Left ventricle myocardium superior (tissue), 1 donor: Measurements from ENCODE around the gene RSAD2. TPM values are rescaled to one million over a fixed set of nuclear protein-coding genes. Genes with fewer than 3 reads are reported as not detected.

Source experiments
- ATAC-seq: fragments of 200-7000 bp; cut with Tn5 transposase; one replicate; pipeline ENCODE4 v1.9.1; 2020; ENCODE audit warnings: mild to moderate bottlenecking, moderate library complexity
- DNase-seq: peaks from one replicate; pipeline ENCODE4 v3.0.0-alpha.2; 2020
- intact Hi-C: fragments of 100-400 bp; cut with micrococcal nuclease; formaldehyde crosslinking; loops from one replicate; pipeline ENCODE4 v1.11.0; 2022
- total RNA-seq: library from RNA; stranded (reverse); fragmentation: NEBNext Ultra II Directional; extraction: Animal tissue kit (Norgen Biotek cat#: 25700); gene quantifications from one replicate; pipeline ENCODE4 v1.2.1, GENCODE V29; 2021
- donor health status: DM: no; HTN: yes; CAD: no; lungs with severe emphysema.

Gene RSAD2
- total RNA-seq, 1 donor from 2014 or later = 4.8 TPM

DNA sequence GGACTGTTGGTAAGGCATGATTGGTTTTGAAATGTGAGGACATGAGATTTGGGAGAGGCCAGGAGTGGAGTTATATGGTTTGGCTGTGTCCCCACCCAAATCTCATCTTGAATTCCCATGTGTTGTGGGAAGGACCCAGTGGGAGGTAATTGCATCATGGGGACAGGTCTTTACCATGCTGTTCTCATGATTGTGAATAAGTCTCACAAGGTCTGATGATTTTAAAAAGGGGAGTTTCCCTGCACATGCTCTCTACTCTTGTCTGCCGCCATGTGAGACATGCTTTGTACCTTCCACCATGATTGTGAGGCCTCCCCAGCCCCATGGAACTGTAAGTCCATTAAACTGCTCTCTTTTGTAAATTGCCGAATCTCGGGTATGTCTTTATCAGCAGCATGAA lies 17.3 kb upstream of the RSAD2 start:
- no peak for ATAC-seq
- intact Hi-C loops = no loop called here

GRCh38 chr2:6863792-6864191 lies 13.8 kb upstream of the RSAD2 start:
- intact Hi-C loops = no loop called here
- ATAC-seq (peak; percentile 67), DNase-seq (peak; percentile 45)

More for the DNA sequence above, 17.3 kb upstream of the RSAD2 start:
- no peak for DNase-seq

- intact Hi-C loops = no loop called here
- DNase-seq (no peak), ATAC-seq (no peak)
These were observed 13.3 kb upstream of the RSAD2 start for GRCh38 chr2:6864231-6864754.

- intact Hi-C loops = no loop called here
- no peak for ATAC-seq
- peak; percentile 58 for DNase-seq
These were observed 12.6 kb upstream of the RSAD2 start for GRCh38 chr2:6864923-6865345.

DNA sequence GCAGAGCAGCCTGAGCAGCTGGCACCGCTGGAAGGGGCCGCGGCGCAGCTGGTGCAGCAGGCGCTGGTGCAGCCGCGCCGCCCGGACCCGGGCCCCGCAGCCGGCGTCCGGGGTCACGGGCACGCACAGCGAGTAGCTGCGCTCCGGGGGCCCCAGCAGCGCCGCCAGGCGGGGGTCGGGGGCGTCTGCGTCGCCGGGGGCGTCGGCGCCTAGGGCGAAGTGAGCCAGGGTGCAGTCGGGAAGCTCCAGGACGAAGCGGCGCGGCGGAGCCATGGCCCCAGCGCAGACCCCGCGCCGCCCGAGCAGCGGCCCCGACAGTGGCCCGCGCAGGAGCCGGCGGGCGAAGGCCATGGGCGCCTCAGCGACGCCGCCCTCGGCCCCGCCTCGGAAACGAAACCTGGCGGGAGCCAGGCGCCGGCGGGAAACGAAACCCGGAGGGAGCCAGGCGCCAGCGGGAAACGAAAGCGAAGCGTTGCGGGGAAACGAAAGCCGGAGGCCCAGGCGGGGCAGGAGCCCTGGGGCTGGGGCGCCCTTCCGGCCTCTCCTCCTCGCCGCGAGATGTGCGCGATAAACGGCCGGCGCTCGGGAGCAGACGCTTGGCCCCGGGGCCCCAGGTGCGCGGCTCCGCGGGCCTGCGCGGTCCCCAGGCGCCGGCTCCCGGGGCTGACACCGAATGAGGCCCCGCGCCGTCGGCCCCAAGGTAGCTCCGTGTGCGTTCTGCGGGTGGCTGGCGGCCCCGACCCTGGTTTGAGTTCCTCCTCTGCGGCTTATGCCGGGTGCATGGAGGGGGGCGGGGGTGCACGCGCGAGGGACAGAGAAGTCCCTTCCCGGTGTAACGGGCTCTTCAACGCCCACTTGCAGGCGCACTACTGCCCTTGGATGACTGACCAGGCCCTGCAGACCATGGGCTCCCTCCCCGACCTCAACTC lies 12.0 kb upstream of the RSAD2 start, which contains the start of gene CMPK2:
Gene CMPK2, minus strand, starts transcription at position 562 of the 929 bp plus-strand sequence. Its CDS starts 211 bp downstream, at position 351.
- DNase-seq (peak; percentile 84), ATAC-seq (peak; percentile 83)
- intact Hi-C loops = no loop called here

GRCh38 chr2:6866275-6866671 lies 11.3 kb upstream of the RSAD2 start:
- intact Hi-C loops = no loop called here
- ATAC-seq (peak; percentile 46), DNase-seq (no peak)

DNA sequence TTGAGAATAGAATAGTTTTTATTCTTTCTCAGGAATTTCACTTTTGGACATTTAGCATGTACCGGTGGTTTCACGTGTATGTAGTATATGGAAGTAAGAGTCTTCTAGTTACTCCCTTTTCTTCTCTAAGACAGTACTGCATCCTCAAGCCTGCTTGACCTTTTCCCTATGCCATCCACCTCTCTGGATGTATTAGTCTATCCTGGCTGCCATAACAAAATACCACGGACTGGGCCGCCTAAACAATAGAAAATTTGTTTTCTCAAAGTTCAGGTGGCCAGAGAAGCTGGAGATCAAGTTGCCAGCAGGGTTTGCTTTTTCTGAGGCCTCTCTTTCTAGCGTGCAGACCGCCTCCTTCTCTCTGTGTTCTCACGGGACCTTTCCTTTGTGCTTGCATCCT lies 10.6 kb upstream of the RSAD2 start:
- DNase-seq (no peak), ATAC-seq (no peak)
- intact Hi-C loops = no loop called here

DNA sequence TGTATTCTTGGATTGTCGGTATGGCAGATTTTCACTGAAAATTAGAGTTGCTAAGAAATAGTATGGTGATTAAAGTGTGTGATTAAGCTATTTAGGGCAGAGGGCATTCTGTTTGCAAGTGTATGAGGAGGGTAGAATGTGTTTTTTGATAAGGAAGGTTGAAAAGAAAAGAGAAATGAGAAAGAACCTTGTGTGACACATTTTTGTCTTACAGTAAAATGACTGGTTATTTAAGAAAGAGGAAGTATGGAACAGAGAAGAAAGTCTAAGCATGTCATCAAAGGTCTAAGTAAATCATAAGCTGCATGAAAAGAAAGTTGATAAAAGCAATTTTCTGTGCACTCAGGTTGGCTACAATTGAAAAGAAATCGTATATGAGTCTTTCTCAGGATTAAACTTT lies 5.2 kb upstream of the RSAD2 start:
- intact Hi-C loops = no loop called here
- DNase-seq = no peak
- no peak for ATAC-seq

GRCh38 chr2:6874032-6874431 lies 3.5 kb upstream of the RSAD2 start:
- ATAC-seq (no peak), DNase-seq (no peak)
- intact Hi-C loops = no loop called here

- intact Hi-C loops = no loop called here
- no peak for ATAC-seq
- no peak for DNase-seq
These were observed 1.3 kb upstream of the RSAD2 start for GRCh38 chr2:6876309-6876708.

- ATAC-seq (no peak), DNase-seq (no peak)
- intact Hi-C loops = no loop called here
These were observed 972 bp downstream of the RSAD2 start for GRCh38 chr2:6878549-6878948.

- no peak for ATAC-seq
- intact Hi-C loops = no loop called here
- no peak for DNase-seq
These were observed 1.4 kb downstream of the RSAD2 start for GRCh38 chr2:6879011-6879410.

DNA sequence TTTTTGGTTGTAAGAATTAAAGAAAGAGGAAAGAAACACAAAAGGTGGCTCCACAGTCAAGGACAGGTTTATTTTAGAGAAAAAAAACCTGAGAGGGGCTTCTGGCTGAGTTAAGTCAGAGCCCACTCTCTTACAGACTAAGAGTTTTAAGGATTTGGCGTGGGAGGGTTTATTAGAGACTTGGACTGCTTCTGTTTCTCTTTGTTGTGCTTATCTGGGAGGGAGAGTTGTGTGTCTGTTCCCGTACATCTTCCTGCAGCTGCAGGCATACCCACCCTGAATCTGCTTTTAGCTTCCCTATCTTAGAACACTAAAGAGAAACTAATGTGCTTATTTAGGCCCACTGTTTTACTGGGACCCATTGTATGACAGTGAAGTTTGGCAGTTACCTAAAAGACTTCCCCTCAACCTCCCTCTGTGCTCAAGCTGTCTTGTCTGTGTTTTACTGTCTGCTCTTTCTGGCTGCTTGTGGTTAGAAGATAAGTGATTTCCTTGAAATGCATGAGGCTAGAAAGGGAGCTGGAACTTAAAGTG lies 2.7 kb downstream of the RSAD2 start:
- intact Hi-C loops = no loop called here
- ATAC-seq (no peak), DNase-seq (no peak)

- intact Hi-C loops = no loop called here
- DNase-seq (no peak), ATAC-seq (no peak)
These were observed 3.5 kb downstream of the RSAD2 start for GRCh38 chr2:6881046-6881445.

GRCh38 chr2:6881516-6881915 lies 3.9 kb downstream of the RSAD2 start:
- DNase-seq (no peak), ATAC-seq (no peak)
- intact Hi-C loops = no loop called here

GRCh38 chr2:6883448-6884122 lies 6.0 kb downstream of the RSAD2 start:
- ATAC-seq (peak; percentile 69), DNase-seq (peak; percentile 31)
- intact Hi-C loops = no loop called here

- DNase-seq = no peak
- intact Hi-C loops = no loop called here
- no peak for ATAC-seq
These were observed 8.0 kb downstream of the RSAD2 start for GRCh38 chr2:6885551-6885950.

GRCh38 chr2:6885968-6886367 lies 8.4 kb downstream of the RSAD2 start:
- intact Hi-C loops = no loop called here
- DNase-seq (no peak), ATAC-seq (no peak)

DNA sequence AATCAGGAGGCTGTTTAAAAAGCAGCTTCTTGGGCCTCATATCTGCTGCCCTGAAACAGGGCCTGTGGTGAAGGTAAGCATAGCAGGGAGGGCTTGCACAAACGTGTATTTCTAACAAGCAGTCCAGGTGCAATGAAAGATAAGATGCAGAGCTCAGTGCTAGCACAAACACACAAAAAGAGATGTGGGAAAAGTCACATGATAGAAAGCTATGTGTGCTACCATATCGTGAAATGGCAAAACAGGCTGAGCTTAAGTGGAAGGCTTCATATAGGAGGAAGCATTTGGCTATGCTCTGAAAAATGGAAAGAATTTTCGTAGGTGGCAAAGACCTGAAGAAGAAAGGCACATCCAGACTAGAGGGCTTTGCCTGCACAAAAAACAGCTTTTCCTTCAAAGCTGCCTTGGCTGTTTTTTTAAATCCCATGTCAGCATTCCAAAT lies 10.2 kb downstream of the RSAD2 start:
- no peak for ATAC-seq
- intact Hi-C loops = no loop called here
- no peak for DNase-seq

DNA sequence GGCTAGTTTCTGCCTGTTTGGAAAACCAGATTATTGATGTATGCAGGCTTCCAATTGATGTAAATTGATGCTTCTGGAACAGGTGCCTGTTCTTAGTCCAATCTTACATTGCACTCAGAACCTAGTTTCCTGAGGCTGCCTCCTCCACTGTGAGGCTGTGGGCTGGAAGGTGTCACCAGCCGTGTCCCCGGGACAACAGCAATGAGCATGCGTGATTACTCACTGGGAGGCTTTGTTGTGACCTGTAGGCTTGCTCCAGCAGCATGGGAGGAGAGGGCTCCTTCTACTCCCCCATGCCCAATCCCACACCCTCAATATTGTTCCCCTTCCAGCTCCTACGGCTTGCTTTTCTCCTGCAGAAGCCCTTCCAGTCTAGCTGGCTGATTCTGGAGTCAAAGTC lies 11.1 kb downstream of the RSAD2 start:
- intact Hi-C loops = no loop called here
- DNase-seq (no peak), ATAC-seq (no peak)
